Stimulated activated CD4-positive, alpha-beta T cell treated with anti-CD3 and anti-CD28 coated beads, TNF-alpha, amount 100 ng/mL, for 24 hours (primary cell): ENCODE data around the gene NFATC4.
A peak's percentile ranks its signal among the peaks of the same experiment; 100 is the strongest.

Experiments
- DNase-seq, 3 experiments: peaks; one replicate each; pipeline ENCODE4 v3.0.0-alpha.2; 2020; ENCODE audit warnings: low read depth in 3 of 3

Gene NFATC4

GRCh38 chr14:24367514-24368211 is at the start of gene NFATC4:
NFATC4 (plus strand) TSS chr14:24368184; CDS start chr14:24368341, 157 bp downstream.
- DNase-seq = no peak

DNA sequence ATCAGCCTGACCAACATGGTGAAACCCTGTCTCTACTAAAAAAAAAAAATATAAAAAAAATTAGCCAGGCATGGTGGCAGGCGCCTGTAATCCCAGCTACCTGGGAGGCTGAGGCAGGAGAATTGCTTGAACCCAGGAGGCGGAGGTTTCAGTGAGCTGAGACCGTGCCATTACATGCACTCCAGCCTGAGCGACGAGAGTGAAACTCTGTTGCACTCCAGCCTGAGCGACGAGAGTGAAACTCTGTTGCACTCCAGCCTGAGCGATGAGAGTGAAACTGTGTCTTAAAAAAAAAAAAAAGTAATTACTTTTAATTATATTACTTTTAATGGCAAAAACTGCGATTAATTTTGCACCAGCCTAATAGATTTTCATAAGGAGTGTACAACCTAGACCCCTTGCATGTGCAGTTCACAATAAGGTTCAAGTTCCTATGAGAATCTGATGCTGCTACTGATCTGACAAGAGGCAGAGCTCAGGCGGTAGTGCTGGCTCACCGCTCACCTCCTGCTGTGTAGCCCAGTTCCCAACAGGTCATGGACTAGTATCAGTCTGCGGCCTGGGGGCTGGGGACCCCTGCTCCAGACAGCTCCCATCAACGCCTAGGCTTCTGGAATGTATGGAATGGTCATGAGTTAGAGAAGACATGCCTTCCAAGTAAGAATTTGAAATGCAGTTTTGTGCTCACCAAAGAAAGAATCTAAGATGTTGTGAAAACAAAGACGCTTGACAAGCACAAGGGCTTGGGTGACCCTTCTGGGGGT is 46.6 kb upstream of the NFATC4 start:
- DNase-seq = no peak

DNA sequence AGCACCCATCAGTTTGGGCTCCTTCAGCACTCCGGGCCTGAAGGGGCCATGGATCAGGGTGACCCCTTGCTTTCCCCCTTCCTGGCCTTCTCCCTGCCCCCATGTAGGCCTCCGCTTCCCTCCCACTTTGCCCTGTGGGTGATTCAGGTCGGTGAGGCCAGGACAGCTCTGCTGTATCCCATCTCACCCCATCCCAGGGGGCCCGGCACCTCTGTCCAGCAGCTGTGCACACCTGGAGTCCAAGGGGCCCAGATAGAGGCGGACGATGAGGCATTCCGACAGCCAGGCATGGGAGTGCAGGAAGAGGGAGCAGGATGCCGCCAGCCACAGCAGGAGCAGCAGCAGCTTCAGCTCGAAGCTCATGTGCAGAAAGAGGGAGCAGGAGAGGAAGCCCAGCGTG is 45.3 kb upstream of the NFATC4 start:
- no peak for DNase-seq

DNA sequence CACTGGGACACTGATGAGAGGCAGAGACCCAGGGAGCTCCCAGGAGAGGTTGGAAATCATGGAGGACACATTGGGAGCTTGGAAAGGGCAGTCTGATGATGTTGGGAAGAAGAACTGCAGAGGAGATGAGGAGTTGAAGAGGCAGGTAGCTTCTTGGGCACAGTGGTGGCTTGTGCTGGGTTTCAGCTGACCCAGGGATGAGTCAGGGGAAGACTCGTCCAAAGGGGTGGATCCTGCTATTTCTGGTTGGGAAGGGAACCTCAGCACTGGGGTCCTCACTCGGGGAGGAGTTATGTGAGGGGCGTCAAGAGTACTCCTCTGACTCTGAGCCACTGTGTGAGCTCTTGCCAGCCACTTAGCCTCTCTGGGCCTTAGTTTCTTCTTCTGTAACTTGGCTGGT is 44.6 kb upstream of the NFATC4 start:
- DNase-seq = no peak

- DNase-seq = no peak
Observed at GRCh38 chr14:24324024-24324423, 44.0 kb upstream of the NFATC4 start.

GRCh38 chr14:24325041-24325530 is 42.9 kb upstream of the NFATC4 start:
- no peak for DNase-seq

DNA sequence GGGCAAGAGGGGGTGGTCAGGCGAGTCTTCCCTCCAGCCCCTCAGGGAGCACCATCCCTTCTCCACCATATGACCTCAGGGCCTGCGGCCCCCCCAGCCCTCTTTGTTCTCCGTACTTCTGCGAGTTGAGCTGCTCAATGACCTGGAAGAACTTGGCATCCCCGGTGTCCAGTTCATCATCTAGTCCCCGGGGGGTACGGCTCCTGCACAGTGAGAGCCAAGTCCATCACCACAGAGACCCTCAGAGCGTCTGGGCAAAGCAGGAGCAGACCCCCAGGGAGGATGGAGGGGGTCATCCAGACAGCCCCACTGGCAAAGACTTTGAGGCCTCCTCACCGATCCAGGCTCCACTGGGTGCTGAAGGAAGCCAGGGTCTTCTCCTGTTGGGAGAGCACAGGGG is 42.0 kb upstream of the NFATC4 start:
- no peak for DNase-seq

GRCh38 chr14:24327303-24327702 is 40.7 kb upstream of the NFATC4 start:
- DNase-seq = no peak

DNA sequence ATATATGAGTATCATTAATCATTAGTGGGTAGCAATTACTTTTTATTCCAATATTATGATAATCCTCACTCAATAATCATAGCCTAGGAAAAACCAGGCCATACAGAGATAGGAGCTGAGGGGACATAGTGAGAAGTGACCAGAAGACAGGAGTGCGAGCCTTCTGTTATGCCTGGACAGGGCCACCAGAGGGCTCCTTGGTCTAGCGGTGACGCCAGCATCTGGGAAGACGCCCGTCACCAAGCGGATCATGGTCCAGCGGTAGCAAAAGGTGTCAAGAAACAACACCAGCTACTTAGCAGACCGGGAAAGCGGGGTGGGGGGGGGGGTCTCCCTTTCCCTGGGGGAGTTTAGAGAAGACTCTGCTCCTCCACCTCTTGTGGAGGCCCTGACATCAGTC is 40.1 kb upstream of the NFATC4 start:
- DNase-seq = peak in 1 of 3 experiments; percentile 28

- no peak for DNase-seq
Observed at GRCh38 chr14:24329073-24329663, 38.8 kb upstream of the NFATC4 start.

DNA sequence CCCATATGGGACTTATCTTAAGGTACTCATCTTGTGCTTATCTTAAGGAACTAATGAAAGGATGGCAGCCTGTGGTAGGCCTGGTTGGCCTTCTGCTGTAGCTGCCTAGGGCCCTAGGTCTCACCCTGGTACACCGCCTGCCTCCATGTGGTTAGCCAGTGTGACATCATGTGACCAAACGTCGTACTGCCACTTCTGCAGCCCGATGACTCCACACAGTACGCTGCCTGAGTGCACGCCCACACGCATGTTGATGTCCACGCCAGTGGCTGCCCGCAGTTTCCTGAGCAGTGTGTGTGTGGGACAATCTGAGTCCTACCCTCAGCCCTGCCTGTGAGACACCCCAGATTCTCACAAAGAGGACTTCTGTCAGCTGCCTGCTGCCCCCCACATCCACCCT is 38.2 kb upstream of the NFATC4 start:
- DNase-seq = peak in 1 of 3 experiments; percentile 36

GRCh38 chr14:24330973-24331674 is 36.9 kb upstream of the NFATC4 start:
- DNase-seq = no peak

DNA sequence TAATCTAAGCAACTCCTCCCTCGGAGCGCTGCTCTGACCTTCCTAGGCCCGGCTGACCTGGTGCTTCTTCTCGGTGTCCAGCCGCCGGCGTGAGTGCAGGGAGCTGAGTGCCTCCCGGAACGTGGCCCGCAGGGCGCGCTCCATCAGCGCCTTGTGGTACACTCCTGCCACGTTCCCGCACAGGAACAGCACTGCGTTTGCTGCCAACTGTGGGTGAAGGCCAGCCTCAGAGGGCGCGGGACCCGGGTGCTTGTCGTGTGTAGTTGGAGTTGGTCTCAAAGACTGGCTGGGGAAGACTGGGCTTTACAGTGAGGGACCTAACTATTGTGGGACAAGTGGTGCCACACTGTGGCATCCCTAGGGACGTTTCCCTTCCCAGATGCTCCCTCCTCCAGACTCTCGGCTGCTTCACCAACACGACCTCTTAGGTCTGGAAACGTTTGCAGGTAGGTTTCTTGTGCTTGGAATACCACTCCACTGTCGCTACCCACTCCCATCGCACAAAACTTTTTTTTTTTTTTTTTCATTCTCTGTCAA is 36.2 kb upstream of the NFATC4 start:
- no peak for DNase-seq

GRCh38 chr14:24332268-24332993 is 35.6 kb upstream of the NFATC4 start:
- DNase-seq = peak; percentile 62 to 79 (median 72)

GRCh38 chr14:24334431-24335291 is 33.3 kb upstream of the NFATC4 start, which contains the start of gene ADCY4:
ADCY4 (minus strand) TSS chr14:24335071; CDS start chr14:24334652, 419 bp downstream.
- no peak for DNase-seq

DNA sequence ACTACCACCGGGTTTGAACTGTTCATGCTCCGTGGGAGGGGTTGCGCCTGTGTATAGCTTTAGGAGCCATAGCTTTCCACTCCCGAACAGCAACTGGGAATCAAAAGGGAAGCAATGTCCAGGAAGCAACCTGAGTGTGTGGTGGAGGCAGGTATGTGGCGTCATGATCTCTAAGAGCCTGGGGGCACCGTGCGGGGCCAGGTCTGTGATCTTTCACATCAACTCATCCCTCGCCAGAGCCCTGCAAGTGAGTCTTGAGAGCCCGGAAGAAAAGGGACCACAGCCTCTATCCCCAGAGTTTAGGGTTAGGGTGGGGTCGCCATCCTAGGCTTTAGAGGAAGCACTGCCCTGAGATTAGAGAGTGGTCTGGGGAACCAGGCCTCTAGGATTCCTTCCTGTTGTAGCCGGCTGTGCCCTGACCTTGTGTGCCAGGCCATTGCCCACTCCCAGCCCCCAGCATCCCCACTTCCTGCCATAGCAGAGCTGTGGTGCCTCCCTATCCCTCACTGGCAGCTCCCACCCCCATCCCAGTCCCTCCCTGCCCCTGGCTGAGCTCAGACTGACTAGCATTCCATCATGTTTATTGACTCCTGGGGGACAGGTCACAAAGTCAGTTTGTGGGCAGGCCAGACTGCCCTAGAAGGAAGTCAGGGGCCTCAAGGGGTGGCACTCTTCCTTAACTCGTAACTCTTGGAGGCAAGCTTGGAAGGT is 32.4 kb upstream of the NFATC4 start:
- no peak for DNase-seq

DNA sequence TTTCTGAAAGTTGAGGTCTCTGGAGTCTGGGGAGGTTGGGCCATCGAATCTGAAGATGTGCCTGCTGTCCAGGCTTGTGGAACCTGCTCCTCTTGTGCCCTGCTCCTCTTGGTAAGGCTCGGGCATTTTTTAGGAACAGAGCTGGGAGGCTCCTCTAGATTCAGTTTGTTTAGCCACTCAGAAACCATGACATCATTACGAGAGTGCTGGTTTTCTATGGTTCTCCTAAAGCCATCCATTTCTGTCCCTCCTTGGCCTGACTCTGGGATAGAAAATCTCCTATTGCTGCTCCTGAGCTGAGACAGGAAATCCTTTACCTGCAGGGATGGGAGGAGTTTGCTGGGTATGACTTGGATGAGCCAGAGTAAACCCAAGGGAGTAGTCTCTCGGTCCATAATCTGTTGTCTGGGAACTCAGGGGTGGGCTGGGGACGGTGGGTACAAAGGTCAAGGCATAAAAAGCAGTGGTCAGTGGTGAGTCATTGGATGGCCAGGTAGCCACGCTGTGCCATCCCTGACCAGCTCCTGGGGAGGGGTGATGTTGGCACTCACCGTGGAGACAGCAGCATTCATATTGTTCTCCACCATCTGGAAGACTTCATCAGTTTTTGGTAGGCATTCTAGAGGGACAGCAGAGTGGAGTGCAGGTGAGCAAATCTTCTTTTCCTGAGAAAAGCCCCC is 30.7 kb upstream of the NFATC4 start:
- DNase-seq = no peak

DNA sequence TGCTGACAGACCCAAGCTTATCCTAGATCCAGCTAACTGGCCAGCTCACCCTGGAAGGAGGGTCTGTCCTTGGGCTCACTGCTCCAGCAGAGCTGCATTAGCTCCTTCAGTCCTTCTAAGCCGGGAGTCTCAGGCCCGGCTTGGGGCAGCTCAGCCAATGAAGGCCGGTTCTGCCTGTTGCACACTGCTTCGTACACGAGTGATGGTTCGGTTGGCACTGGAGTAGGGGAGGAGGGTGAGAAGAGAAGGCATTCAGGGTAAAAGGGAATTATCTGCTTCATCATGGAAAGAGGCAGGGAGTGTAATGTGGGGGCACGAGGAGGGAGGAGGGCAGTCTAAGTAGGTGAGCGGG is 30.2 kb upstream of the NFATC4 start:
- no peak for DNase-seq

DNA sequence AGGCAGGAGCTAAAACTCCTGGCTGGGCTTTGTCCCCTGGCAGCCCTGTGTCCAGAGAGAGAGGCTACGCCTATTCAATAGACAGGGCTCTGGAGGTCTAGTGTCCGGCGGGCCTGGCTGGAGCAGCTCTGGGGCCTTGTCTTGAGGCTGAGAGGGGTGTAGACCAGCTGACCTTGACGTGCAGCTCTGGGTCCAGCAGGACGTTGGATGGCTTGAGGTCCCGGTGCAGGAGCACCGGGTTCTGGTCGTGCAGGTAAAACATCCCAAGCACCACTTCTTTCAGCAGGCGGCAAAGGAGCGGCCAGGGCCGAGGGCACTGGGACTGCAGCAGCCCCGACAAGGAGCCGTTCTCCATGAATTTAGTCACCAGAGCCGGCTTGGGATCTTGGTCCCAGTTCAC is 29.1 kb upstream of the NFATC4 start:
- no peak for DNase-seq
